HG03060 (cell line): ENCODE data around the gene CYTH2.

Experiments
- ATAC-seq: cut with Tn5 transposase; IDR thresholded peaks from one replicate; pipeline ENCODE4 v1.9.1; 2021; ENCODE audit warnings: low read depth, moderate number of reproducible peaks; ENCODE audit not compliant: unreplicated experiment

Gene CYTH2

DNA sequence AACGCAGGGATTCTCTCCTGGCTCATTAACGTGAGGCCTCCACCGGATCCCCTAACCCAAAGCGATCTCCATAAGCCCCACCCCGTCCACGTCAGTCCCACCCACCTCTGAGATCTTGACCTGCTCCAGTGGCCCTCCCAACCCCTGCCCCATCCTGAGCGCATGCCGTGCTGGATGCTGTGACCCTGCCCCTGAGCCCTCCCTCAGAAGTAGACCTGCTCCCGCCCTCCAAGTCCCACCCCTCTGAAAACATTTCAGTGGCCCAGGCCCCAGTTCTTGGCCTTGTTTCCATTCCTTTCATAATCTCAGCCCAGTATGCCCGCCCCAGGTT is 22.6 kb downstream of the CYTH2 start:
- no peak for ATAC-seq

DNA sequence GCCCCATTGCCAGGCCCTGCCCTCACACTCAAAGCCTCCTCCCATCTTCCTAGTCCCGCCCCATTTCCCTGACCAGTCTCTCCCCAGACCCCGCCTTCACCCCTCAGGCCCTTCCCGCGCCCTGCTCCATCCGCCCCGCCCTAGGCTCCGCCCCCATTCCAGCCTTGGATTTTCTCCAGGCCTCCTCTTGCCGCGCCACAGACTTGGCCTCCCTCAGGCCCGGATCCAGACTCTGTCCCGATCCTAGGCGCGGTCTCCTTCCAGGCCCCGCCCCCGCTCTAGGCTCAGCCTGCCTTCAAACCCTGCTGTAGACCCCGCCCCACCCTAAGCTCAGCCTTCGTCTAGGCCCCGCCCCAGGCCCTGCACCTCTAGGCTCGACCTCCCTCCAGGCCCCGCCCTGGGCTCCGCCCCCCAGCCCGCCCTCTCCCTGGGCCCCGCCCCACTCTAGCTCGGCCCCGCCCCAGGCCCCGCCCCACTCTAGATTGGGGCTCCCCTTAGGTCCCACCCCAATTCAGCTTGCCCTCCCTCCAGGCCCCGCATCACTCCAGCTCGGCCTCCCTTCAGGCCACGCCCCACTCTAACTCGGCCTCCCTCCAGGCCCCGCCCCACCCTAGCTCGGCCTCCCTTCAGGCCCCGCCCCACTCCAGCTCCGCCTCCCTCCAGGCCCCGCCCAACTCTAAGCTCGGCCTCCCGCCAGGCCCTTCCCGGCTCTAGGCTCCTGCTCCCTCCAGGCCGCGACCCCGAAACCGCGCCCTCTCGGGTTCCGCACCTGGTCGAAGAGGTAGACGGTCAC is 24.0 kb downstream of the CYTH2 start:
- ATAC-seq: peak; percentile 67

DNA sequence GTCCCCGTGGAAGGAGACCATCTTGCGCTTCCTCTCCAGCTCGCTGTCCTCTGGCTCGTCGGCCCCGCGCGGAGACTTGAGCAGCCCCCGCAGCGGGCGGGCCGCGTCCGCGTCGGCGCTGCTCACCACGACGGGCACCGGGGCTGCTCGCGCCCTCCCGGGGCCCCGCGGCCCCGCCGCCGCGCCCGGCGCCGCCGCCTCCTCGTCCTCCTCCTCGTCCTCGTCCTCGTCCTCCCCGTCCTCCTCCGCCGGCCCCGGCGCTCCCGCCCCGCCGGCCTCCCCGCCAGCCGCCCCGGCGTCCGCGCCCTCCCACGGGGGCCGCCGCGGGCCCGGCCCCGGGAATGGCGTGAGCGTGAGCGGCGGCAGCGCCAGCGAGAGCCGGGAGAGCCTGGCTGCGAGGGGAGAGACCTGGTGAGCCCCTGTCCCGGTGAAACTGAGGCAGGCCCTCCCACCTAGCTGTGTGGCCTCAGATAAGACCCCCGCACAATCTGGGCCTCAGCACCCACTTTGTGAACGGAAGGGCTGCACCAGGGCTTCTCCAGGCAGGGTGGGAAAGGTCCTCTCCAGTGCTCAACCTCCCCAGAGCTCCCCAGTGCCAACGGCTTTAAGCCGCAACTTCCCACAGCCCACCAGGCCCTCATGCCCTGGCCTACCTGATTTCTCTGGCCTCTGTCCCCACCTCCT is 24.7 kb downstream of the CYTH2 start:
- no peak for ATAC-seq

DNA sequence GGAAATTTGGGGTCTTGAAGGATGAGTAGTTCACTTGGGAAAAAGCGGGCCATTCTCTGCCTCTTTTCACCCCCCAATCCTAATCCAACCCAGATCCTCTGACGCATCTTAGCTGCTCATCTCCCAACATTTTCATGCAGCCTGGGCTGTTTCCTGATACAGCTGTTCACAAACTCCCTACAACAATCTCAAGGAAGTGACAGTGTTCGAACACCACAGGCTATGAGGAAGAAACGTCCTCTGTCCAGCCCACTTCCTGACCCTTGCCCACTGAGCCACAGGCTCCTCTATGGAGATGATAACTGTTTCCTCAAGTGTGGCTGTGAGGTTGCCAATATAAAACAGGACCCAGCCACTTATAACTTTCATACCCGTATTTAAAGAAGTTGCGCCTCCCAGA is 26.2 kb downstream of the CYTH2 start:
- no peak for ATAC-seq

DNA sequence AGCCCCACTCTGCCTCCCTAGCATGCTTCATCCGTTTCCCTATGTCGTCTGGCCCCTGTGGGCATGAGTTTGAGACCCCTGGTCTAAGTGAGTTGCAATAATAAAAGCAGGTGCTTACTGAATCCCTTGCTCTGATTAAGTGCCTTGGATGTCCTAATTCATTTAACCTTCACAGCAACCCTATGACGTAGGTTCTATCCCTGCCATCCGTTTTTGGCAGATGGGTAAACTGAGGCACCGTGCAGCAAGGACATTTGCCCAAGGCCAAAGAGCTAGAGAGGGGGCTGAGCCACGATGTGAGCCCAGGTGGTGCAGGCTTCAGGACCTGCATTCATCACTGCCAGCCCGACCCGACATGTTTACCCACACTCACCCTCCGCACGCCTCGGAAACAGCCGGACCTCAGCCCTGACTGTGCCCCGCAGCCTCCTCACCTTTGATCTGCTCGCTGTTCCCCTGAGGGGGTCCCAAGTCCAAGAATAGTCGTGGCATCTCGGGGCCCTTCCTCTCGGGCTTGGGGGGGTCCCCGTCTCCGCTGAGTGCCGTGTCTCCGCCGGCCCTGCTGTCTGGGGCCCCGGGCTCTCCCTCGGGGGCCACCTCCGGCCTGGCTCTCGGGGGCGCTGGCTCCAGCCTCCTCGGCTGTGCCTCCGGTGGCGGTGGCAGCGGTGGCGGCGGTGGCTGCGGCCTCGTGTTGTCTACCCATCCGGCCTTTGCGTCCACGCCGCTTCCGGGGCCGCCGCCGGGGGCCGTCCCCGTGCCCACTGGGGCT is 28.0 kb downstream of the CYTH2 start:
- ATAC-seq: no peak

DNA sequence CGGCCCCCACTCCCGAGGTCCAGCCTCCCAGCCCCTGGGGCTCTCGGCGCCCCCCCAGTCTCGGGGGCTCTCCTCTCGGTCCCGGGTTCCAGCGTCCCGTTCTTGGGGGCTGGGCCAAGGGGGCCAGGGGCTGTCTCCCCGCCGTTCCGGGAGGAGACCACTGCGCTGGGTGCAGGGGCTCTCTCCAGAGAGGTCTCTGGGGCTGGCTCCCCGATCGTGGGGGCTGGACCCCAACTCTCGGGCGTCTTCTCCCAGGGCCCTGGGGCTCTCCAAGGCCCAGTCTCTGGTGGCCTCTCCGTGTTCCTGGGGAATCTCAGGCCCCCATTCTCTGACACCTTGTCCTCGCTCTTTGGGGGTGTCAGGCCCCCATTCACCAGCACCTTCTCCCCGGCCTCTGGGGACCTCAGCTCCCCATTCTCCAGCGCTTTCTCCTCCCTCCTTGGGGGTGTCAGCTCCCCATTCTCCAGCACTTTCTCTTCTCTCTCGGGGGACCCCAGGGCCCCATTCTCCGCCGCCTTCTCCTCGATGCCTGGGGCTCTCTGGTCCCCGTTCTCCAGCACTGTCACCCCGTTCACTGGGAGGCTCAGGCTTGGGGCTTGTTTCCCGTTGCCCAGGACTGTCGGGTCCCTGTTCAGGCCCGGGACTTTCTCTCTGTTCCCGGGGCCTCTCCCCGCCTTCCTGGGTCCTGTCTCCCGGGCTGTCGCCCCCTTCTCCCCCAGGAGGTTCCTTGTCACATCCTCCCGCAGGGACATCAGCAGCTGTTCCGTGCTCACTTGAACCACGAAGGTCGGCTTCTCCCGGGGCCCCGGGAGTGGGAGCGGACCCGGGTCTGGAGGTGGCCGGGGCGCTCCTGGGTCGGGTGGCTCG is 28.8 kb downstream of the CYTH2 start:
- no peak for ATAC-seq

DNA sequence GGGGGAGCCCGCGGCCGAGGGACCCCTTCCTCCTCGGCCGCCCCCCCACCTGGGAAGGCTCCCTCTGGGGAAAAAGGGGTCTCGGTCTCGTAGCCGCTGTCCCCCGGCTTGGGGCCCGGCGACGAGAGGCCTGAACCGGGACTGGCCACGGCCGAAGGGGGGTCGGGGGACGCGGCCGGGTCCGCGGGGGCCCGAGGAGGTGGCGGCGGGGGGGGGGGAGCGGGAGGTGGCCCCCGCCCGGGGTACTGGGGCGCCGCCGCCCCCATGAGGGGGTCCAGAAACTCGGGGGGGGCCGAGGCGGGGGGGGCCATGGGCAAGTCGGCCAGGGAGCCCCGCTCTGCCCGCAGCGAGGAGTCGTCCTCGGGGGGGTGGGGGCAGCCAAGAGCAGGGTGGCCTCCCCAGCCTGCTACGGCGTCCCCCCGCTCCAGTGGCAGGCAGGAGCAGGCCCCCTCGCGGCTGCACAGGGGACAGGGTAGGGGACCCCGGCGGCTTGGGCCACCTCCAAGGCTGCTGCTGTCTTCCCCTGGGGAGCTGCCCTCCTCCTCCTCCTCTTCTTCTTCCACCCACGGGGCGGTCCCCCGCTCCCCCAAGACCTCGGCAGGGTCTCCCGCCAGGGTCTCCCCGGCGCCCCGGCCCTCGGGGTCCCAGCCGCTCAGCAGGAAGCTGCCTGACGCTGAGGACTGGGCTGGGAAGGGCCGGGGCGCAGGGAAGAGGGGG is 29.6 kb downstream of the CYTH2 start:
- ATAC-seq: no peak

DNA sequence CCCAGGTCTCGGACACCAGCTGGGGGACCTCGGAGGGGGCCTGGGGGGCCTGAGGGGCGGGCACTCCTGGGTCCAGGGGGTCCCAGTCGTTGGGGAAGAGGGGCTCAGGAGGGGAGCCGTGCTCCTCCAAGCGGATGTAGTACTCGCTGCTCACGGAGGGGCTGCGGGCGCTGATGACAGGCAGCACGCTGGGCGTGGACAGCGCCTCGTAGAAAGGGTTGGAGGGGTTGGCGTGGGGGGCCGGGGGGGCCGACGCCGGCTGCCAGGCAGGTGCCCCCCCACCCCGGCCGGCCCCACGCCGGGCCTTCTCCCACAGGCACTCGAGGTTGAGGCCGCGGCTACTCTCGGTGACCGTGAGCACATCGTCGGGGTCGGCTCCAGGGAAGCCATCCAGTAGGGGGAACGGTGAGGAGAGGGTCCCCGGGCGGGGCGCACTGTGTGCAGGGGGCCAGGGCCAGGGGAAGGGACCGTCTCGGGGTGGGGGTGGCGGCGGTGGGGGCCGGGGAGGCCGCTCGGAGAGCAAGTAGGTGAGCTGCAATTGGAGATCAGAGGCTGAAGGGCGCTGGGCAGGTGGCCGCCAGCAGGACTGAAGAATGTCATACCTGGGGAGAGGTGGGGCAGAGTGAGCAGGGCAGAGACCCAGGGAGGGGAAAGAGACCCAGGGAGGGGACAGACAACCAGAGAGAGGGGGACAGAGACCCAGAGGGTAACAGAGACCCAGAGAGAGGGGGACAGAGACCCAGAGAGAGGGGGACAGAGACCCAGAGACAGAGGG is 30.3 kb downstream of the CYTH2 start:
- ATAC-seq: no peak

DNA sequence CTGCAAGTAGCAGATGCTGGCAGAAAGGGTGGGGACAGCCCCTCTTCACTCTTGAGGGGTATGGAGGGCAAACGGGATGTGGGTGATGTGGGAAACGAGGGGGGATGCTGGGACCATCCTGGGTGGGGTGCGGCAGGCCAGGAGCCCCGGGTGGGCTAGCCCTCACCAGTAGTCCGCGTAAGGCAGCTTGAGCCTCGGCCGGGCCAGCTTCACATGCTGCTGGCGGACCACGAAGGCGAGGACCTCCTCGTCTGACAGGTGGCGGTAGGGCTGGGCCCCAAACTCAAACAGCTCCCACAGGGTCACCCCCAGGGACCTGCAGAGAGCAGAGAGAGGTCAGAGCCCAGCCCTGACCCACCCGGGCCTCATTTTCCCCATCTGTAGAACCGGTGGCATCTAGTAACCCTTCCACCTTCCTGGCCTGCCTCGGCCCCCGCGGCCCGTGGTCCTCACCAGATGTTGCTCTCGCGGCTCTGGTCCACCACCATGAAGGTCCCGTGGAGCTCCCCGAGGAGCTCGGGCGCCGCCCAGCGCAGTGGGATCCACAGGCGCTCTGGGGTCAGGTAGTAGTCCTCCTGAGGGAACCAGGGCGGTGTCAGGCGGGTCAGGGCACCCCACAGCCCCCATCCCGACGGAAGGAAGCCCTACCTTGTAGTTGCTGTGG is 31.8 kb downstream of the CYTH2 start:
- no peak for ATAC-seq

DNA sequence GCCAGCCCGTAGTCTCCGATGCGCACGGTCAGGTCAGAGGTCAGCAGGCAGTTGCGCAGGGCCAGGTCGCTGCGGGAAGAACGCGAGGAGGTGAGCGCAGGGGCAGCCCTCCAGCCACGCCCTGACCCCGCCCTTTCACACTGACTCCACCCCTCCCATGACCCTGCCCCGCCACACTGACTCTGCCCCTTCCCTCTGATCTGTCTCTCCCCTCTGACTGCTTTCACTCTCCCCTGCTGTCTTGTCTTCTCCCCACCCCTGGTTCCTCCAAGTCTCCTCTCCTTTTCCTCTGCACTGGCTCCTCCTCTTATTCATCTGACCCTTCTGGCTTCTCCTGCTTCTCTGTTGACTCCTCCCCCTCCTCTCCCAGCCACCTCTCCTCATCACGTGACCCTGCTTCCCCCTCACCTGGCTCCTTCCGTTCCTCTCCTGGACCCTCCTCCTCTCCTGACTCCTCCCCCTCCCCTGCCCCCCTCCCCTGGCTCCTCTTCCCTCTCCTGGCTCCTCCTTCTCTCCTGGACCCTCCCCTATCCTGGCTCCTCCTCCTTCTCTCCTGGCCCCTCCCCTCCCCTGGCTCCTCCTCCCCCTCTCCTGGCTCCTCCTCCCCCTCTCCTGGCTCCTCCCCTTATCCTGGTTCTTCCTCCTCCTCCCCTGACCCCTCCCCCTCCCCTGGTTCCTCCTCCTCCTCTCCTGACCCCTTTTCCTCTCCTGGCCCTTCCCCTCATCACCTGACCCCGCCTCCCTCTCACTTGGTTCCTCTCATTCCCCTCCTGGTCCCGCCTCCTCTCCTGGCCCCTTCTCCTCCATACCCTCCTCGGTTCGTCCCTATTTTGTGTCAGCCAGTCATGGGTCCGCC is 32.6 kb downstream of the CYTH2 start:
- ATAC-seq: no peak

DNA sequence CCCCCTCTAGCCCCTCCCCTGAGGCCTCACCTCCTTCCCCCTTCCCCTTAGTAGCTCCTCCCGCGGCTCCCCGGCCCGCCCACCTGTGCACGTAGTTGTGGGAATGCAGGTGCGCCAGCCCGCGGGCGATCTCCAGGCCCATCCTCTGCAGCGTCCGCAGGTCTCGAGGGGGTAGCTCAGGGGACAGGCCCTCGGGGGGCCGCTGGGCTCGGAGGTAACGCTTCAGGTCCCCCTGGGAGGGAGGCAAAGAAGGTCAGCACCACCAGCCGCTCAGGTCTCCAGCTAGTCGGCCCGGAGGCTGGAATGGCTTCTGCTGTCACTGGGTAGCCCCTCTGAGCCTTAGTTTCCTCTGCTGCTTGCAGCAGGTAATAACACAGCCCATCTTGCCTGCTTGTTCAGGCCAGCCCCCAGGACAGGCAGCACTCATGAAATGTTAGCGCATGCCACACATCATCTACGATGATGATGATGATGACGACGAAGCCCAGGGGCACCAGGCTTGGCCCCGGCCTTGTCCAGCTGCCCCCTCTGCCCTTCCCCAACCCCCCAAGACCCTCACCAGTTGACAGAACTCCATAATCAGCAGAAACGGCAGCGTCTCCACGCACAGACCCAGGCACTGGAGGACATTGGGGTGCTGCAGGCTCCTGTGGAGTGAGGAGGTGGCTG is 33.3 kb downstream of the CYTH2 start:
- no peak for ATAC-seq

DNA sequence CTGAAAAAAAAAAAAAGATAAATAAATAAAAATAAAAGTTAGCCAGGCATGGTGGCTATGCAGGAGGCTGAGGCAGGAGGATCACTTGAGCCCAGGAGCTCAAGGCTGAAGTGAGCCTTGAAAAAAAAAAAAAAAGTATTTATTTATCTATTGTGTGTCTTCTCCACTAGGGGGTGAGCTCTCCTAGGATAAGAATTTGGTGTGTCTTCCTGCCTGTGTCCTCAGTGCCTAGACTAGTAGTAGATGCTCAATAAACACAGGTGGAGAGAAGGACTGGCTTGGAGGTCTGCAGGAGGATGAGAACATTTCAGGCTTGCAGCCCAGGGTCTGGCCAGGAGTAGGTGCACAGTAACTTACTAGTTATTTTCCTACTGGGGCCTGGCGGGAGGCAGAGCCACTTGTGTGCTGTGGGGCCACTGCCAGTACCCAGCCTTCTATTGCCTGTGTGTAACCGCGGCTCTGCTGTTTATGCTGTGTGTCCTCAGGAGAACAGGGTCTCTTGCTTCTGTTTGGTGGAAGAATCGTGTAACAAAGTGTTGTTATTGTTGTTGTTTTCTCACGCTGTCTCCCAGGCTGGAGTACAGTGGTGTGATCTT is 37.1 kb downstream of the CYTH2 start:
- ATAC-seq: no peak

DNA sequence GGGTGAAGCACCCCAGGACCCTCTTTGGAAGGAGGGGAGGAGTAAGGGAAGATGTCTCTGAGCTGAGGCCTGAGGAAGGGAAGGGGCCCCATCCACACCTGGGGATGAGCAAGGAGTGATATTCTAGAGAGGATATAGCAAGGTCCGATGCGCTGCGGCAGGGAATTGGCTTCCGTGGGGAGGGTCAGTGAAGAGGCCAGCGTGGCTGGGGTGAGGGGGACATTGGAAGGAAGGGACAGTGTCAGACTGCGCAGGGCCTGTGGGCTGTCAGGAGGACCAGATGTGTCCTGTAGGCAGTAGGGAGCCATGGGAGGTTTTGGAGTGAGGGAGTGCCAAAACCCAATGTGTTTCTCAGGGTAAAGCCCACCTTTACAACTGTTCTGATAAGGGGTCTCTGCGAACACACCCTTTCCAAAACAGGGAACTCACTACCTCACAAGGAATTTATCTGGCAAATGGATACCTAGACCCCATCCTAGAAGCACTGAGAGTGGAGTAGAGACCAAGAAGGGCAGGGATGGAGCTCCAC is 38.8 kb downstream of the CYTH2 start:
- ATAC-seq: no peak

DNA sequence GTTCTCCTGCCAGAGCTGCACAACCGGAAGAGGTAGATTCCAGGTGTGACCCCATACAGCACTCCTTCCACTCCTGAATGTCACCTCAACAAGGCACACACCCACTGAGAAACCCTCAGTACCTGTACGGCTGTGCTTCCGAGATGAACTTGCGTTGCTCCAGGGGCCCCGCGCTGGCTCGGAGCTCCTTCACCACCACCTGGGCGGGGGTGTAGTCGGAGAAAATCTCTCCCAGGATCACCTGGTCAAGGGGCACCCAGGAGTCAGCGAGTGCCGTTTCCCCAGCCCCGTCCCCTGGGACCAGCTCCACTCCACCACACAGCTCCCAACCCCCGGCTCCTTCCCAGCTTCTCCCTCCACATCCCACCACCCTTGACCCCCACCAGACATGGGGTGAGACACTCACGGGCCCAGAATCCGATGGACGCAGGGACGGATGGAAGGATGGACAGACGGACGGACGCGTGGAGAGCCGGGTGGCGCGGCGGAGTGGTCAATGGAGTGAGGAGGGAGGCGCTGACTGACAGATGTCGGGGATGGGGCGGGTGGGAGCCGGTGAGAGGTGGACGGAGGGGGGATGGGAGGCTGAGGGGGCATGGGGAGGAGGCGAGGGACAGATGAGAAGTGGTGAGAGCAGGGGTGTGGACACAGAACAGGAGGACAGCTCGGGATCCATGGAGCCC is 39.7 kb downstream of the CYTH2 start:
- no peak for ATAC-seq

DNA sequence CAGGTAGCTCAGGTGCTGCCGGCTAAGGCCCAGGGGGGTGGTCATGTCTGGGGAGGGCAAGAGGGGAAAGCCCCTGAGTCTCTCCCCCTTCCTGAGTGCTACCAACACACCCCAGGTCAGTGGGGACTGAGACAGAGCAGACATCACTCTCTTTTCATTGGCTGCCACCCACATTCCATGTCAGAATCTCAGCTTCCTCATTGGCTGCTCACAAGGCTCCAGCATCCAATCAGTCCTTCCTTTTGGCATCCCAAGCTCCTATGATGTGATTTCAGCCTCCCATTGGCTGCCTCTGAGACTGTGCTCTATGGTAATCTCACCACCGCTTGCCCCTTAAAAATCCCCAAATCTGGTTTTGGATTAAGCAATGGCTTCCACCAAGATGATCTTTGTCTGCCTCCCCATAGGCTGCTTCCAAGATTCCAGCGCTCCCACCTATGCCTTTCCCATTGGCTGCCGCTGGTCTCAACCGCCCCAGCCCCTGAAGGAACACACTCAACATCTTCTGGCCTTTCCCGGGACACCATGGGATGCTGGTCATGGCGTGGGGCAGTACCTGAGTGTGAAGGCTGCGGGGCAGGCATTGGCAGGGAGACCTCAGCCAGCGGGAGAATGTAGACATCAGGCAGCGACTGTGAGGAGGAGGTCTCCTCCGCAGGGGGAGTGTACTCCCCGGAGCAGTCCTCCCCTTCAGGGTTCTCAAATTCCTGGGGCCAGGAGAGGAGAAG is 40.5 kb downstream of the CYTH2 start:
- ATAC-seq: no peak
